ENCODE measurements around the gene OR52E4.

OR52E4 gene

GRCh38 chr11:5929571-5930368 is 49.3 kb downstream of the OR52E4 start:
- no peak for DNase-seq

GRCh38 chr11:5930614-5931013 is 50.2 kb downstream of the OR52E4 start:
- DNase-seq = no peak

GRCh38 chr11:5931061-5931460 is 50.6 kb downstream of the OR52E4 start:
- DNase-seq = no peak

GRCh38 chr11:5932671-5933070 is 52.2 kb downstream of the OR52E4 start:
- no peak for DNase-seq

- DNase-seq = no peak
Observed at GRCh38 chr11:5933116-5933515, 52.7 kb downstream of the OR52E4 start.
